ENCODE measurements around the gene RNF207.

DNA sequence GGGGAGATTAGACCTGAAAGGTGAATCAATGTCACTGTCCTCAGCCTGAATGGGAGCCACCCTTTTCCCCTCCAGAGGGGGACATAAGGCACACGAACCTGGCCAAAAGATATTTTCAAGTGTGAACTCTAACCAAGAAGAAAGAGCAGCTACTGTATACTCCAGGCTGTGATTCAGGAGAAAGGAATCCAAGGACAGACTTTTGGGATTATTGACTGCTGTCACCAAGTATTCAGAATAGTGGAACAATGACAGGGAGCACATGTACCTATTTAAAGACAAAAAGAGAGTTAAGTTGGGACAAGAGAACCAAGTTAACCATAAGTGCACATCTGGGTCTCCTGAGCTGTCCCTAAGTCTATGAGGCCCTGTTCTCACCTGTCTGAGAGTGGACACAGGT, 27.5 kb downstream of the RNF207 start:
- TF ChIP-seq, protein P1, sequence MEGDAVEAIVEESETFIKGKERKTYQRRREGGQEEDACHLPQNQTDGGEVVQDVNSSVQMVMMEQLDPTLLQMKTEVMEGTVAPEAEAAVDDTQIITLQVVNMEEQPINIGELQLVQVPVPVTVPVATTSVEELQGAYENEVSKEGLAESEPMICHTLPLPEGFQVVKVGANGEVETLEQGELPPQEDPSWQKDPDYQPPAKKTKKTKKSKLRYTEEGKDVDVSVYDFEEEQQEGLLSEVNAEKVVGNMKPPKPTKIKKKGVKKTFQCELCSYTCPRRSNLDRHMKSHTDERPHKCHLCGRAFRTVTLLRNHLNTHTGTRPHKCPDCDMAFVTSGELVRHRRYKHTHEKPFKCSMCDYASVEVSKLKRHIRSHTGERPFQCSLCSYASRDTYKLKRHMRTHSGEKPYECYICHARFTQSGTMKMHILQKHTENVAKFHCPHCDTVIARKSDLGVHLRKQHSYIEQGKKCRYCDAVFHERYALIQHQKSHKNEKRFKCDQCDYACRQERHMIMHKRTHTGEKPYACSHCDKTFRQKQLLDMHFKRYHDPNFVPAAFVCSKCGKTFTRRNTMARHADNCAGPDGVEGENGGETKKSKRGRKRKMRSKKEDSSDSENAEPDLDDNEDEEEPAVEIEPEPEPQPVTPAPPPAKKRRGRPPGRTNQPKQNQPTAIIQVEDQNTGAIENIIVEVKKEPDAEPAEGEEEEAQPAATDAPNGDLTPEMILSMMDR (conservative IDR thresholded peaks at IDR 0.05; ENCODE audit: low read depth, low read length) = no peak
- TF ChIP-seq EZH2 (IDR thresholded peaks at IDR 0.05; ENCODE audit: low read length, unreplicated experiment) (no peak), EZH2phosphoT487 (IDR thresholded peaks at IDR 0.05; ENCODE audit: borderline replicate concordance, low read length) (no peak)

Measured in PC-3 (cell line).